Body of pancreas (tissue), 4 donors: ENCODE data around the gene ADNP. TPM values are rescaled to one million over a fixed set of nuclear protein-coding genes. Genes with fewer than 3 reads are reported as not detected.

Source experiments
- ATAC-seq: fragments of 150-250 bp; one replicate; pipeline ENCODE4 v1.9.1; 2016
- DNase-seq, 4 donors: peaks; one replicate each; pipeline ENCODE4 v3.0.0-alpha.2; 2019
- H3K27ac ChIP-seq, 4 donors: fragments of 200-600 bp; sonication (generic); 1 replicate in 3 of 4; 2 replicates in 1 of 4; pipeline versions ENCODE4 v1.5.1 to v1.6.1; 2016 to 2019; ENCODE audit warnings: mild to moderate bottlenecking in 1 of 4, mixed read lengths in 1 of 4, moderate library complexity in 1 of 4
- H3K27me3 ChIP-seq, 2 donors: fragments of 200-600 bp; sonication (generic); one replicate each; pipeline ENCODE4 v1.6.0; 2016; ENCODE audit warnings: mild to moderate bottlenecking in 1 of 2
- H3K36me3 ChIP-seq, 2 donors: fragments of 200-600 bp; sonication (generic); replicated peaks in 1 of 2; 2 replicates each; pipeline ENCODE4 v1.5.1; 2016; ENCODE audit warnings: low read depth in 2 of 2; ENCODE audit not compliant: insufficient read depth in 1 of 2
- H3K4me1 ChIP-seq: fragments of 200-600 bp; sonication (generic); one replicate; pipeline ENCODE4 v1.6.0; 2016
- H3K4me3 ChIP-seq, 2 donors: fragments of 200-600 bp; sonication (generic); 1 replicate in 1 of 2; 2 replicates in 1 of 2; pipeline ENCODE4 v1.5.1; 2016 to 2019
- H3K9me3 ChIP-seq, 3 donors: fragments of 200-600 bp; sonication (generic); 1 replicate in 2 of 3; 2 replicates in 1 of 3; pipeline ENCODE4 v1.5.1; 2016
- POLR2A ChIP-seq, 3 donors: fragments of 450-650 bp; IDR thresholded peaks; one replicate each; pipeline ENCODE4 v1.6.1; 2016; ENCODE audit warnings: antibody characterized with exemption in 3 of 3, mild to moderate bottlenecking in 2 of 3
- WGBS, 2 donors: methylation state at CpG; one replicate each; pipeline ENCODE4 v1.1.5; 2017; 5-methylcytosine and 5-hydroxymethylcytosine counted together
- intact Hi-C: fragments of 100-400 bp; cut with DNase I; formaldehyde crosslinking; loops from one replicate; pipeline ENCODE4 v1.15.1; 2023
- total RNA-seq, 2 donors: library from RNA; depleted of rRNA; stranded (reverse); fragments of >200 nt; gene quantifications; one replicate each; pipeline ENCODE4 v1.1.0, GENCODE V29; 2016
- TF ChIP-seq, protein P1 (sequence below), 7 experiments: fragments of 450-650 bp in 4 of 7; fragments of 200-600 bp in 3 of 7; sonication (generic) in 3 of 7; IDR thresholded peaks; one replicate each; pipeline ENCODE4 v1.5.1; 2016 to 2019; ENCODE audit warnings: antibody characterized with exemption in 7 of 7

The ADNP gene
- total RNA-seq, 2 donors from 2014 or later = 28.0 to 28.7 TPM

DNA sequence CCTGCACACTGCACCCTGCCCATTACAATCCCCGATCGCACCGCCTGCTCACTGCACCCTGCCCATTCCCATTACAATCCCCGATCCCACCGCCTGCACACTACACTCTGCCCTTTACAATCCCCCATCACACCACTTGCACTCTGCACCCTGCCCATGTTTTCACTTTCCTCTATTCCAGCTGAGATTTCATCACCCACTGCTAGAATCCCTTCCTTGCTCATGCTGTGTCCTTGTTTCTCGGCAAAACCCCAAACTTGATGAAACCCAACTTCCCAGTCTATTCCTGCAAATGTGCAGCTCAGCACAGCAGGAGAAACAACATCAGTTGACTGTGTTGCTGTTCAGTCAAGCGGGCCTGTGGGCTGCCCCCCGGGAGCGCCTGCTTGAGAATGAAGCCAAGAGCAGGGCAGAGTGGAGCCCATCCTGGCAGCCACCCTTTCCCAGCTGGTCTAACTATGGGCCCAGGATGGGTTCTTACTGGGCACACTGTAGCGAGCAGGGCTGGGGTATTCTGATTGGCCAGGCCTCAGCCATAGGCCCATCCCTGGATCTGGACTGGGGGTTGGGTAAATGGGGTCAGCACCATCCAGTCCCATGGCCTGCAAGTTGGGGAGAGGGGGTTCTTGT, 44.6 kb upstream of the ADNP start:
- DNase-seq (no peak), ATAC-seq (no peak)
- Histone ChIP-seq H3K4me1 (no peaks in the 10 kb centered on the region), H3K27me3 (no peaks in the 10 kb centered on the region), H3K4me3 (no peak overlapping the region), H3K27ac (no peak overlapping the region), H3K9me3 (no peaks in the 10 kb centered on the region), H3K36me3 (no peaks in the 10 kb centered on the region)
- TF ChIP-seq POLR2A (IDR thresholded peaks at IDR 0.05) = no peak
- TF ChIP-seq, protein P1, sequence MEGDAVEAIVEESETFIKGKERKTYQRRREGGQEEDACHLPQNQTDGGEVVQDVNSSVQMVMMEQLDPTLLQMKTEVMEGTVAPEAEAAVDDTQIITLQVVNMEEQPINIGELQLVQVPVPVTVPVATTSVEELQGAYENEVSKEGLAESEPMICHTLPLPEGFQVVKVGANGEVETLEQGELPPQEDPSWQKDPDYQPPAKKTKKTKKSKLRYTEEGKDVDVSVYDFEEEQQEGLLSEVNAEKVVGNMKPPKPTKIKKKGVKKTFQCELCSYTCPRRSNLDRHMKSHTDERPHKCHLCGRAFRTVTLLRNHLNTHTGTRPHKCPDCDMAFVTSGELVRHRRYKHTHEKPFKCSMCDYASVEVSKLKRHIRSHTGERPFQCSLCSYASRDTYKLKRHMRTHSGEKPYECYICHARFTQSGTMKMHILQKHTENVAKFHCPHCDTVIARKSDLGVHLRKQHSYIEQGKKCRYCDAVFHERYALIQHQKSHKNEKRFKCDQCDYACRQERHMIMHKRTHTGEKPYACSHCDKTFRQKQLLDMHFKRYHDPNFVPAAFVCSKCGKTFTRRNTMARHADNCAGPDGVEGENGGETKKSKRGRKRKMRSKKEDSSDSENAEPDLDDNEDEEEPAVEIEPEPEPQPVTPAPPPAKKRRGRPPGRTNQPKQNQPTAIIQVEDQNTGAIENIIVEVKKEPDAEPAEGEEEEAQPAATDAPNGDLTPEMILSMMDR (IDR thresholded peaks at IDR 0.05) = no peak
- WGBS, 2 donors = 70 to 85% methylated on average over 10 of the region's 10 CpGs
- intact Hi-C loops = no loop called here

DNA sequence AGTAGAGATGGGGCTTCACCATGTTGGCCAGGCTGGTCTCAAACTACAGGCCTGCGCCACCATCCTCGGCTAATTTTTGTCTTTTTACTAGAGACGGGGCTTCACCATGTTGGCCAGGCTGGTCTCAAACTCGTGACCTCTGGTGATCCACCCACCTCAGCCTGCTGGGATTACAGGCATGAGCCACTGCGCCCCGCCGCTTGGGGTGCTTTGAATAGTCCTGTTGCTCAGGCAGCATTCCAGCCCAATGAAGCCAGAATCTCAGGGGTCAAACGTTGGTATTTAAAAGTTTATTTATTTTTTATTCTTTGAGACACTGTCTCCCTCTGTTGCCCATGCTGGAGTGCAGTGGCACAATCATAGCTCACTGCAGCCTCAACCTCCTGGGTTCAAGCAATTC, 38.7 kb upstream of the ADNP start:
- intact Hi-C loops = no loop called here
- DNase-seq = no peak
- Histone ChIP-seq H3K9me3 (no peaks in the 10 kb centered on the region), H3K27ac (no peak overlapping the region), H3K4me3 (no peak overlapping the region), H3K4me1 (no peaks in the 10 kb centered on the region), H3K27me3 (no peaks in the 10 kb centered on the region), H3K36me3 (no peaks in the 10 kb centered on the region)
- no peak for ATAC-seq
- no peak for TF ChIP-seq POLR2A (IDR thresholded peaks at IDR 0.05)
- TF ChIP-seq, protein P1 (IDR thresholded peaks at IDR 0.05) = no peak
- 68 to 73% methylated on average over 8 of the region's 8 CpGs for WGBS, 2 donors

DNA sequence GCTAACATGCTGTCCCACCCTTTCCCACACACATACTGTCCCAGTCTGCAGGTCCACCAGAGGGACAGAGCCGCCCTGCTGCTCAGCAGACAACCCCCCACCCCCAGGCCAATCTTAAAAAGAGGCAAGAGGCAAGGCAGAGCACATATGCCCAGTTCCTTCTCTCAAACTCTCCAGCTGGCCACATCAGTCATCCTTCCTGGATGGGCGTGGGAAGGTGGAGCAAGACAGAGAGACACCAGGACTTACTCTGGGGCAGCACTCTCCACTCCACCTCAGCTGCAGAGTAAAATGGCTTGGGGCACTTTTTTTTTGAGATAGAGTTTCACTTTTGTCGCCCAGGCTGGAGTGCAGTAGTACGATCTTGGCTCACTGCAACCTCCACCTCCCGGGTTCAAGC, 38.2 kb upstream of the ADNP start:
- Histone ChIP-seq H3K27ac (no peak overlapping the region), H3K36me3 (no peaks in the 10 kb centered on the region), H3K27me3 (no peaks in the 10 kb centered on the region), H3K9me3 (no peaks in the 10 kb centered on the region), H3K4me3 (no peak overlapping the region), H3K4me1 (no peaks in the 10 kb centered on the region)
- intact Hi-C loops = no loop called here
- no peak for DNase-seq
- no peak for ATAC-seq
- WGBS, 2 donors = 60% methylated on average over 5 of the region's 5 CpGs
- TF ChIP-seq POLR2A (IDR thresholded peaks at IDR 0.05) = no peak
- TF ChIP-seq, protein P1 (IDR thresholded peaks at IDR 0.05) = no peak

GRCh38 chr20:50968289-50968688, 37.1 kb upstream of the ADNP start:
- no peak for TF ChIP-seq POLR2A (IDR thresholded peaks at IDR 0.05)
- TF ChIP-seq, protein P1 (IDR thresholded peaks at IDR 0.05) = no peak

GRCh38 chr20:50967586-50967985, 36.3 kb upstream of the ADNP start:
- H3K9me3 ChIP-seq = no peaks in the 10 kb centered on the region
- intact Hi-C loops = no loop called here
- TF ChIP-seq, protein P1 (IDR thresholded peaks at IDR 0.05) = no peak
- TF ChIP-seq POLR2A (IDR thresholded peaks at IDR 0.05) = no peak
- H3K4me1 ChIP-seq = no peaks in the 10 kb centered on the region
- DNase-seq = no peak
- no peak for ATAC-seq
- no peak overlapping the region for H3K27ac ChIP-seq
- WGBS, 2 donors = 29 to 35% methylated on average over 7 of the region's 7 CpGs
- no peak overlapping the region for H3K4me3 ChIP-seq
- H3K27me3 ChIP-seq = no peaks in the 10 kb centered on the region
- H3K36me3 ChIP-seq = no peaks in the 10 kb centered on the region

More at GRCh38 chr20:50968289-50968688, 37.1 kb upstream of the ADNP start:
- no peak overlapping the region for H3K4me3 ChIP-seq
- 51 to 61% methylated on average over 9 of the region's 9 CpGs for WGBS, 2 donors
- H3K27ac ChIP-seq = no peak overlapping the region
- DNase-seq (no peak), ATAC-seq (no peak)
- H3K36me3 ChIP-seq = no peaks in the 10 kb centered on the region
- no peaks in the 10 kb centered on the region for H3K4me1 ChIP-seq
- intact Hi-C loops = no loop called here
- no peaks in the 10 kb centered on the region for H3K9me3 ChIP-seq
- no peaks in the 10 kb centered on the region for H3K27me3 ChIP-seq
